C4-2B (cell line): ENCODE results near the gene CCR9.

ENCODE experiments used
- H3K27ac ChIP-seq: fragments of 450-650 bp; 2 replicates; pipeline ENCODE4 v1.5.1; 2017
- CTCF ChIP-seq: fragments of 450-650 bp; conservative IDR thresholded peaks from 2 replicates; pipeline ENCODE4 v1.5.1; 2017; ENCODE audit warnings: mild to moderate bottlenecking
- ZFX ChIP-seq: fragments of 450-650 bp; IDR thresholded peaks from 2 replicates; pipeline ENCODE4 v1.6.1; 2017

The CCR9 gene

DNA sequence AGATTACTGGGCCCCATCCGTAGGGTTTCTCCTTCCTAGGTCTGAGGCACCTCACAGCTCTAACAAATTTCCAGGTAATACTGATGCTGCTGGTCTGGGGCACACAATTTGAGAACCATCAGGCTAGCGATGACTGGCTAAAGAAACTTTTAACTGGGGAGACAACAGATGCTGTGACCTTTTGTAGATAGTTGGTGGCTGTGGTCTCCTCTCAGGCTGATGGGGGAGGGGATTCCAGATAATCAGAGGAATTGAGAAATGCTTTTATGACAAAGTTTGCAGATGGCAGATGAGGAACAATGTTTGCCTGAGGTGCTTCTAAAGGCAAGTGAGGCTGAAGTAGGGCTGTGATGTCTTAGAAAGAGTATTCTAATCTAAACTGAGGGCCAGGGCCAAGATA lies 13.8 kb upstream of the CCR9 start:
- no peak overlapping the region for H3K27ac ChIP-seq
- TF ChIP-seq ZFX (no peak), CTCF (no peak)

- H3K27ac ChIP-seq: no peak overlapping the region
- TF ChIP-seq ZFX: no peak
- TF ChIP-seq CTCF: no peak
These were observed 13.3 kb upstream of the CCR9 start for GRCh38 chr3:45873036-45873435.

DNA sequence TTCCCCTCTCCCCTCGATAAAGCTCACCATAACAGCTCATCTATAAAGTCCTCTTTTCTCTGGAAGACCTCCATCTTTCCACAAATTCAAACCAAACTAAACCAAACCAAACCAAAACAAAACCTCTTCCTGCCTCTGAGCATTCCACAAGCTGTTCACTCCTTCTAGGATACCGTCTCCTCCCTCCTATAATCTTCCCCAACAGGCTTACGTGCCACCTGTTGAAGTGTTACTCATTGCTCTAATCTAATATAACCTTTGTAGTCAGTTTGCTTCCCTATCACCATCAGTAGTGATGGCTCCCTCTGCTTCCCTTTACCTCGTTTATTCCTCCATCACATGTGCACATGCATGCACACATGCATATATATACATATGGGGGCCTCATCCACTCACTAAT lies 12.7 kb upstream of the CCR9 start:
- TF ChIP-seq CTCF: no peak
- no peak for TF ChIP-seq ZFX
- H3K27ac ChIP-seq: no peak overlapping the region

DNA sequence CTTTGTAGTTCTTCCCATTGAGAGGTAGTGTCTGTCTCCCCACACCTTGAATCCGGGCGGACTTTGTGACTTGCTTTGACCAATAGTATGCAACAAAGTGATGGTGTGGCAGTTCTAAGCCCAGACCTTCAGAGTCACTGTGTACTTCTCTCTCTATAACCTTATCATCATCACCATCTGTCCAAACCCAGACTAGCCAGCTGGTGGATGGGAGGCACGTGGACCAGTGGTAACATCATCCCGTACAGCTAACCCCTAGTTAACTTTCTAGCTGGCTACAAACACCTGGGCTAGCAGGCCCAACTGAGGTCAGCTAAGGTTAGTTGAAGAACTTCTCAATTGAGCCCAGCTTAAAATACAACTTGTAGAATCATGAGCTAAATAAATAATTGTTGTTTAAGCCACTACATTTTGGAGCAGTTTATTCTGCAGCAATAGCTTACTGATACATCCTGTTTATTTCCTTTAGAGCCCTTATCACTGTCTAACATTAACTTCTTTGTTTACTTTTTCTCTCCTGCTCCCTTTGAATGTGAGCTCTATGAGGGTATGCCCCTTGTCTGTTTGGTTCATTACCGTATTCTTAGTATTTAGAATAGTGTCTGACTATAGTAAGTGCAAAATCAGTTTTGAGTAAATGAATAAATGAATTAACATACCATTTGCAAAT lies 11.5 kb upstream of the CCR9 start:
- TF ChIP-seq ZFX (no peak), CTCF (no peak)
- no peak overlapping the region for H3K27ac ChIP-seq

- H3K27ac ChIP-seq: no peak overlapping the region
- no peak for TF ChIP-seq ZFX
- no peak for TF ChIP-seq CTCF
These were observed 8.2 kb upstream of the CCR9 start for GRCh38 chr3:45878124-45878523.

DNA sequence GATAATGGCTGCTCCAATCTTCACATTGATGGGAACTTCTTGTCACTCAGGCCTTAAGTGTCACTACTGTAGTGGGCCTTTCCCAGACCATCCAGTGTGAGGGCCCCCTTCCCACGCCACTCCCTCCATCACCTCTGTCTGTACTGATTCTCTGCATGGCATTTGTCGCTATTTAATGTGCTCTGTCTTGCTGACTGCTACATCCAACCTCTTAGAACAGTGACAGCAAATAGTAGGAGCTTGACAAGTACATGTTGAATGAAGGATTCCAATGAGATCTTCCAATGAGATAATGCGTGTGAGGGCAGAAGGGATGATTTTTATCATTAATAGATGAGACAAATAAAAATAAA lies 5.6 kb upstream of the CCR9 start:
- TF ChIP-seq ZFX: no peak
- H3K27ac ChIP-seq: no peak overlapping the region

GRCh38 chr3:45881078-45882022 lies 5.0 kb upstream of the CCR9 start:
- TF ChIP-seq CTCF: no peak
- no peak overlapping the region for H3K27ac ChIP-seq
